K562 (cell line): Measurements from ENCODE around the gene BLCAP. TPM values are rescaled to one million over a fixed set of nuclear protein-coding genes. Genes with fewer than 3 reads are reported as not detected.

Source experiments
- CREBBP ChIP-seq: IDR thresholded peaks from one replicate; pipeline ENCODE4 v1.6.1; 2012; ENCODE audit warnings: low read depth, mild to moderate bottlenecking, control low read depth, inconsistent platforms, low read length
- CXXC5 ChIP-seq: fragments of 250-450 bp; sonication (Bioruptor Pico); IDR thresholded peaks from 2 replicates; pipeline ENCODE4 v1.8.0; 2022; ENCODE audit warnings: inconsistent platforms, mild to moderate bottlenecking, moderate library complexity
- HINFP ChIP-seq: fragments of 450-650 bp; conservative IDR thresholded peaks from 2 replicates; pipeline ENCODE4 v1.6.1; 2016; ENCODE audit warnings: missing genetic modification characterization, low read depth, mild to moderate bottlenecking, control low read depth, missing compliant biosample characterization
- MTA3 ChIP-seq: fragments of 450-650 bp; formaldehyde crosslinking; IDR thresholded peaks from 2 replicates; pipeline ENCODE4 v1.6.1; 2017; ENCODE audit warnings: mild to moderate bottlenecking, borderline replicate concordance
- MYNN ChIP-seq, 2 experiments: sonication (generic); formaldehyde crosslinking in 1 of 2; IDR thresholded peaks; 2 replicates each; pipeline versions ENCODE4 v1.5.0 to v1.6.1; 2016 to 2020; ENCODE audit warnings: antibody characterized with exemption in 1 of 2, missing genetic modification reagents in 1 of 2
- NKRF ChIP-seq: fragments of 450-650 bp; IDR thresholded peaks from 2 replicates; pipeline ENCODE4 v1.6.1; 2016; ENCODE audit warnings: borderline replicate concordance
- SPI1 ChIP-seq: IDR thresholded peaks from 2 replicates; pipeline ENCODE4 v1.6.1; 2011; ENCODE audit warnings: low read depth, low read length, control low read depth, borderline replicate concordance
- YY1 ChIP-seq, 3 experiments: IDR thresholded peaks; 2 replicates each; pipeline ENCODE4 v1.6.1; 2011; ENCODE audit warnings: low read length in 2 of 3, mild to moderate bottlenecking in 2 of 3, moderate library complexity in 2 of 3, borderline replicate concordance in 1 of 3, control low read depth in 1 of 3, low read depth in 1 of 3; ENCODE audit not compliant: insufficient read depth in 3 of 3, insufficient replicate concordance in 2 of 3, control insufficient read depth in 1 of 3, insufficient read length in 1 of 3; ENCODE audit errors: extremely low read depth in 1 of 3
- ZNF408 ChIP-seq: fragments of 250-450 bp; sonication (Bioruptor Pico); IDR thresholded peaks from 2 replicates; pipeline ENCODE4 v1.4.0; 2020; ENCODE audit warnings: low read depth, mild to moderate bottlenecking, moderate library complexity
- ZNF766 ChIP-seq: fragments of 200-800 bp; sonication (Bioruptor generic); conservative IDR thresholded peaks from 2 replicates; pipeline ENCODE4 v1.6.1; 2016; ENCODE audit warnings: missing genetic modification characterization, missing compliant biosample characterization
- polyA plus RNA-seq, 8 experiments: library from polyadenylated mRNA; depleted of rRNA in 4 of 8; stranded (reverse) in 5 of 8; unstranded in 3 of 8; fragments of >200 nt; fragmentation: Nextera tagmentation in 2 of 8; fragmentation: Illumina TruSeq in 1 of 8; extraction: Ambion mirVana in 2 of 8; extraction: Trizol in 1 of 8; gene quantifications; 2 replicates each; pipeline versions ENCODE4 v1.2.1 to v1.2.3, GENCODE V29; 2011 to 2014; ENCODE audit warnings: inconsistent platforms in 1 of 8, missing spikeins in 1 of 8
- total RNA-seq, 7 experiments: library from RNA; depleted of rRNA in 6 of 7; stranded (reverse); fragments of >200 nt in 6 of 7; fragmentation: Illumina TruSeq in 2 of 7; extraction: Trizol in 2 of 7; gene quantifications; 2 replicates each; pipeline versions ENCODE4 v1.2.1 to v1.2.3, GENCODE V29; 2011 to 2021; ENCODE audit warnings: low replicate concordance in 1 of 7
- TF ChIP-seq, protein P1 (sequence below): sonication (generic); formaldehyde crosslinking; IDR thresholded peaks from 2 replicates; pipeline ENCODE4 v1.8.0; 2023; ENCODE audit warnings: missing genetic modification reagents, mild to moderate bottlenecking, borderline replicate concordance
- TF ChIP-seq, protein P2 (sequence below): fragments of 250-450 bp; sonication (Bioruptor Pico); IDR thresholded peaks from 2 replicates; pipeline ENCODE4 v1.8.0; 2022; ENCODE audit warnings: moderate library complexity, mild to moderate bottlenecking, inconsistent platforms

The BLCAP gene
- total and polyA plus RNA-seq, 9 of the 15 experiments (the other 6 are each of a cell fraction or from before 2014, with no cell fraction given): 16.9 to 41.5 (median 27.6) TPM

DNA sequence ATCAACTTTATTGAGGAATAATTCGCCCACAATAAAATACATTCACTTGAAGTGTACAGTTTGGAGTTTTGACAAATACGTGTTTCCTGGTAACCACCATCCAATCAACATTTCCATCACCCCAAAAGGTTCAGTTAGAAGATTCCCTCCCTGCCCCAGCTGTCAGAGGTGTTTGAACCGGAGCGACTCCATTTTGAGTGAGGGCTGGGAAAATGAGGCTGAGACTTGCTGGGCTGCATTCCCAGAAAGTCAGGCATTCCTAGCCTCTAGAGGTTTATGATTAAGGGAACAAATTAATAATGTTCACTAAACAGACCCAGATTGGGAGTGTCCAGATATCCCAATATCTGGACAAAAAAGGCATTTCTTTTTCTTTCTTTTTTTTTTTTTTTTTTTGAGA is 33.0 kb upstream of the BLCAP start (continued):
- TF ChIP-seq, protein P1, sequence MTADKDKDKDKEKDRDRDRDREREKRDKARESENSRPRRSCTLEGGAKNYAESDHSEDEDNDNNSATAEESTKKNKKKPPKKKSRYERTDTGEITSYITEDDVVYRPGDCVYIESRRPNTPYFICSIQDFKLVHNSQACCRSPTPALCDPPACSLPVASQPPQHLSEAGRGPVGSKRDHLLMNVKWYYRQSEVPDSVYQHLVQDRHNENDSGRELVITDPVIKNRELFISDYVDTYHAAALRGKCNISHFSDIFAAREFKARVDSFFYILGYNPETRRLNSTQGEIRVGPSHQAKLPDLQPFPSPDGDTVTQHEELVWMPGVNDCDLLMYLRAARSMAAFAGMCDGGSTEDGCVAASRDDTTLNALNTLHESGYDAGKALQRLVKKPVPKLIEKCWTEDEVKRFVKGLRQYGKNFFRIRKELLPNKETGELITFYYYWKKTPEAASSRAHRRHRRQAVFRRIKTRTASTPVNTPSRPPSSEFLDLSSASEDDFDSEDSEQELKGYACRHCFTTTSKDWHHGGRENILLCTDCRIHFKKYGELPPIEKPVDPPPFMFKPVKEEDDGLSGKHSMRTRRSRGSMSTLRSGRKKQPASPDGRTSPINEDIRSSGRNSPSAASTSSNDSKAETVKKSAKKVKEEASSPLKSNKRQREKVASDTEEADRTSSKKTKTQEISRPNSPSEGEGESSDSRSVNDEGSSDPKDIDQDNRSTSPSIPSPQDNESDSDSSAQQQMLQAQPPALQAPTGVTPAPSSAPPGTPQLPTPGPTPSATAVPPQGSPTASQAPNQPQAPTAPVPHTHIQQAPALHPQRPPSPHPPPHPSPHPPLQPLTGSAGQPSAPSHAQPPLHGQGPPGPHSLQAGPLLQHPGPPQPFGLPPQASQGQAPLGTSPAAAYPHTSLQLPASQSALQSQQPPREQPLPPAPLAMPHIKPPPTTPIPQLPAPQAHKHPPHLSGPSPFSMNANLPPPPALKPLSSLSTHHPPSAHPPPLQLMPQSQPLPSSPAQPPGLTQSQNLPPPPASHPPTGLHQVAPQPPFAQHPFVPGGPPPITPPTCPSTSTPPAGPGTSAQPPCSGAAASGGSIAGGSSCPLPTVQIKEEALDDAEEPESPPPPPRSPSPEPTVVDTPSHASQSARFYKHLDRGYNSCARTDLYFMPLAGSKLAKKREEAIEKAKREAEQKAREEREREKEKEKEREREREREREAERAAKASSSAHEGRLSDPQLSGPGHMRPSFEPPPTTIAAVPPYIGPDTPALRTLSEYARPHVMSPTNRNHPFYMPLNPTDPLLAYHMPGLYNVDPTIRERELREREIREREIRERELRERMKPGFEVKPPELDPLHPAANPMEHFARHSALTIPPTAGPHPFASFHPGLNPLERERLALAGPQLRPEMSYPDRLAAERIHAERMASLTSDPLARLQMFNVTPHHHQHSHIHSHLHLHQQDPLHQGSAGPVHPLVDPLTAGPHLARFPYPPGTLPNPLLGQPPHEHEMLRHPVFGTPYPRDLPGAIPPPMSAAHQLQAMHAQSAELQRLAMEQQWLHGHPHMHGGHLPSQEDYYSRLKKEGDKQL (CRISPR knock-in tag): no peak
- TF ChIP-seq CREBBP: no peak
- TF ChIP-seq NKRF: no peak
- peak in 1 of 3 experiments; percentile 23 for TF ChIP-seq YY1 (IDR thresholded peaks at IDR 0.05; ENCODE audit: borderline replicate concordance in 1 of 3, control insufficient read depth in 1 of 3, extremely low read depth in 1 of 3, insufficient read depth in 3 of 3, insufficient read length in 1 of 3, insufficient replicate concordance in 2 of 3, low read depth in 1 of 3, low read length in 2 of 3)
- TF ChIP-seq ZNF408 (CRISPR knock-in tag): no peak
- TF ChIP-seq MYNN (IDR thresholded peaks at IDR 0.05): no peak
- no peak for TF ChIP-seq MYNN (CRISPR knock-in tag; IDR thresholded peaks at IDR 0.05)
- no peak for TF ChIP-seq SPI1
- no peak for TF ChIP-seq CXXC5 (CRISPR knock-in tag)
- no peak for TF ChIP-seq ZNF766 (CRISPR knock-in tag)
- TF ChIP-seq, protein P2, sequence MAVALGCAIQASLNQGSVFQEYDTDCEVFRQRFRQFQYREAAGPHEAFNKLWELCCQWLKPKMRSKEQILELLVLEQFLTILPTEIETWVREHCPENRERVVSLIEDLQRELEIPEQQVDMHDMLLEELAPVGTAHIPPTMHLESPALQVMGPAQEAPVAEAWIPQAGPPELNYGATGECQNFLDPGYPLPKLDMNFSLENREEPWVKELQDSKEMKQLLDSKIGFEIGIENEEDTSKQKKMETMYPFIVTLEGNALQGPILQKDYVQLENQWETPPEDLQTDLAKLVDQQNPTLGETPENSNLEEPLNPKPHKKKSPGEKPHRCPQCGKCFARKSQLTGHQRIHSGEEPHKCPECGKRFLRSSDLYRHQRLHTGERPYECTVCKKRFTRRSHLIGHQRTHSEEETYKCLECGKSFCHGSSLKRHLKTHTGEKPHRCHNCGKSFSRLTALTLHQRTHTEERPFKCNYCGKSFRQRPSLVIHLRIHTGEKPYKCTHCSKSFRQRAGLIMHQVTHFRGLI (CRISPR knock-in tag): no peak
- TF ChIP-seq MTA3: no peak
- no peak for TF ChIP-seq HINFP (tag)
